Transverse colon (tissue), 4 donors: ENCODE measurements around the gene PRDM2. TPM values are rescaled to one million over a fixed set of nuclear protein-coding genes. Genes with fewer than 3 reads are reported as not detected.
"Not testable (repeated sequence)": the region's sequence is repeated elsewhere in the genome, so short reads cannot be mapped to it uniquely, and the experiment has no call there.

Source experiments
- DNase-seq: peaks from one replicate; pipeline ENCODE4 v3.0.0-alpha.2; 2019
- H3K27ac ChIP-seq, 4 donors: fragments of 200-600 bp; sonication (generic); 2 replicates each; pipeline ENCODE4 v1.5.1; 2016 to 2018; ENCODE audit warnings: inconsistent platforms in 4 of 4
- H3K27me3 ChIP-seq: fragments of 200-600 bp; sonication (generic); 2 replicates; pipeline ENCODE4 v1.5.1; 2017; ENCODE audit warnings: inconsistent platforms
- H3K36me3 ChIP-seq, 4 donors: fragments of 200-600 bp; sonication (generic); 2 replicates each; pipeline ENCODE4 v1.5.1; 2017 to 2019; ENCODE audit warnings: inconsistent platforms in 4 of 4
- H3K4me1 ChIP-seq, 4 donors: fragments of 200-600 bp; sonication (generic); 2 replicates each; pipeline ENCODE4 v1.5.1; 2017 to 2020; ENCODE audit warnings: inconsistent platforms in 4 of 4
- H3K4me3 ChIP-seq, 4 donors: fragments of 200-600 bp; sonication (generic); 1 replicate in 1 of 4; 2 replicates in 3 of 4; pipeline versions ENCODE4 v1.5.1 to v1.6.1; 2017 to 2019; ENCODE audit warnings: inconsistent platforms in 4 of 4
- H3K9me3 ChIP-seq, 2 donors: fragments of 200-600 bp; sonication (generic); 2 replicates each; pipeline ENCODE4 v1.5.1; 2017 to 2019; ENCODE audit warnings: inconsistent platforms in 2 of 2
- EP300 ChIP-seq: sonication (generic); formaldehyde crosslinking; IDR thresholded peaks from one replicate; pipeline ENCODE4 v1.6.1; 2017; ENCODE audit warnings: antibody characterized with exemption, low read depth
- POLR2A ChIP-seq: fragments of 450-650 bp; IDR thresholded peaks from one replicate; pipeline ENCODE4 v1.6.1; 2016; ENCODE audit warnings: antibody characterized with exemption, mild to moderate bottlenecking, moderate library complexity
- POLR2AphosphoS5 ChIP-seq, 3 donors: sonication (generic); formaldehyde crosslinking; IDR thresholded peaks; one replicate each; pipeline ENCODE4 v1.6.1; 2016; ENCODE audit warnings: antibody characterized with exemption in 3 of 3
- WGBS, 2 donors: methylation state at CpG; one replicate each; pipeline ENCODE4 v1.1.5; 2018; ENCODE audit warnings: low coverage in 1 of 2; 5-methylcytosine and 5-hydroxymethylcytosine counted together
- in situ Hi-C, 4 donors: fragments of 200-750 bp; cut with MboI; loops; one replicate each; pipeline versions ENCODE4 v1.15.0 to v1.15.1; 2017; ENCODE audit warnings: low sequenced_read_pairs in 3 of 4, low pct_ligation_motif_present in 1 of 4, low pct_unique_long_range_greater_than_20kb in 1 of 4
- intact Hi-C: fragments of 100-400 bp; cut with DNase I; formaldehyde crosslinking; loops from one replicate; pipeline ENCODE4 v1.15.1; 2023; ENCODE audit warnings: low total_unique reads
- total RNA-seq, 4 donors: library from RNA; depleted of rRNA; stranded (reverse); fragments of >200 nt; gene quantifications; one replicate each; pipeline ENCODE4 v1.1.0, GENCODE V29; 2016
- TF ChIP-seq, protein P1 (sequence below), 5 experiments: fragments of 200-600 bp in 3 of 5; fragments of 450-650 bp in 2 of 5; sonication (generic) in 3 of 5; IDR thresholded peaks; 1 replicate in 2 of 5; 2 replicates in 3 of 5; pipeline ENCODE4 v1.5.1; 2016 to 2017; ENCODE audit warnings: antibody characterized with exemption in 5 of 5, inconsistent platforms in 3 of 5, mild to moderate bottlenecking in 2 of 5, moderate library complexity in 1 of 5

Gene PRDM2
- total RNA-seq, 4 donors from 2014 or later: 27.3 to 40.5 (median 35.8) TPM

DNA sequence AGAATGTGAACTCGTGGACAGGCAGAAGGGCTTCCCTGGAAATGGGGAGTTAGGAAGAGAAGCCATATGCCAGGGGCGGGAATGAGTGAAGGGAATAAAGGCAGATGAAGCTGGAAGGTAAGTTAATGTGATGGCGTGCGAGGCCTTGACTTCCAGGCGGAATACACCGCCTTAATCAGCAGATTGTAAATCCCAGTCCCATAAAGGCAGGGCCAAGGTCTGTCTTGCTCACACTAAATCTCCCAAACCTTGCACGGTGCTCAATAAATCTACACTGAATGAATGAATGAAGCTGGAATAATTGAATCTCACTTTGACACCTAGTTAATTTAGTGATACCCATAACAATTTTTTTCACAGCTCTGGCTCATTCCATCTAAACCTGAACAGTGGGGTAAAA is 16.8 kb upstream of the PRDM2 start:
- Histone ChIP-seq H3K9me3 (no peaks in the 10 kb centered on the region), H3K36me3 (no peaks in the 10 kb centered on the region), H3K4me3 (no peak overlapping the region), H3K27ac (no peak overlapping the region), H3K4me1 (no peaks in the 10 kb centered on the region), H3K27me3 (peaks cover 25% of the 10 kb centered on the region)
- in situ Hi-C loops: no loop called here
- 83 to 96% methylated on average over 4 to 7 of the region's 7 CpGs for WGBS, 2 donors
- no peak for DNase-seq
- intact Hi-C loops: no loop called here
- TF ChIP-seq EP300 (no peak), POLR2A (no peak), POLR2AphosphoS5 (IDR thresholded peaks at IDR 0.05) (no peak)
- TF ChIP-seq, protein P1, sequence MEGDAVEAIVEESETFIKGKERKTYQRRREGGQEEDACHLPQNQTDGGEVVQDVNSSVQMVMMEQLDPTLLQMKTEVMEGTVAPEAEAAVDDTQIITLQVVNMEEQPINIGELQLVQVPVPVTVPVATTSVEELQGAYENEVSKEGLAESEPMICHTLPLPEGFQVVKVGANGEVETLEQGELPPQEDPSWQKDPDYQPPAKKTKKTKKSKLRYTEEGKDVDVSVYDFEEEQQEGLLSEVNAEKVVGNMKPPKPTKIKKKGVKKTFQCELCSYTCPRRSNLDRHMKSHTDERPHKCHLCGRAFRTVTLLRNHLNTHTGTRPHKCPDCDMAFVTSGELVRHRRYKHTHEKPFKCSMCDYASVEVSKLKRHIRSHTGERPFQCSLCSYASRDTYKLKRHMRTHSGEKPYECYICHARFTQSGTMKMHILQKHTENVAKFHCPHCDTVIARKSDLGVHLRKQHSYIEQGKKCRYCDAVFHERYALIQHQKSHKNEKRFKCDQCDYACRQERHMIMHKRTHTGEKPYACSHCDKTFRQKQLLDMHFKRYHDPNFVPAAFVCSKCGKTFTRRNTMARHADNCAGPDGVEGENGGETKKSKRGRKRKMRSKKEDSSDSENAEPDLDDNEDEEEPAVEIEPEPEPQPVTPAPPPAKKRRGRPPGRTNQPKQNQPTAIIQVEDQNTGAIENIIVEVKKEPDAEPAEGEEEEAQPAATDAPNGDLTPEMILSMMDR (IDR thresholded peaks at IDR 0.05): no peak

DNA sequence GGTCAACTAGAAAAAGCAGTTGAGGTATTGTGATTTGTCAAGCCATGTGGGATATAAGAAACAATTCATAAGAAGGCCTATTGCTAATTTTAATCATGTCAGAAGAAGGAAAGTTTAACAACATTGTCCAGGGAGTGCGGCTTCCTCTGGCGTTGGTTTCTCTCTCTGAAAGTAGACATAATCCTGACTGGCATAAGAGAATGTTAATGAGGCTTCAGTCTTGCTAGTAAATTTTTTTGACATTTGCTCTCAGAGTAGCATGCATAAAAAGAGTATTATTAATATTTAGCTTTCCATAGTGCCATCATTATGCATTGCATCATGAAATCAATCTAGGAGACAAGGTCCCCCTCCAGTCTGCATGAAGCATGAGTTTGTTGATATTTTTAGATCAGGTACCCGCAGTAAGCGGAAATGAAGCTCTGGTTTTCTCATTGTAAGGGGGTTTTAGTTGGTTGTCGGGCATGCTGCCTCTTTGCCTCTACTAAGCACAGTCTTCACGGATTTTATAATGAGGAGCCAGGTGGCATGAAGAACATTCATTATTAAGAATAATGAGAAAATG is 12.8 kb upstream of the PRDM2 start:
- 81 to 92% methylated on average over 6 of the region's 6 CpGs for WGBS, 2 donors
- intact Hi-C loops: no loop called here
- in situ Hi-C loops: no loop called here
- H3K36me3 ChIP-seq: no peaks in the 10 kb centered on the region
- peaks cover 27% of the 10 kb centered on the region for H3K27me3 ChIP-seq
- no peak for TF ChIP-seq POLR2A
- no peak for TF ChIP-seq POLR2AphosphoS5 (IDR thresholded peaks at IDR 0.05)
- no peak for TF ChIP-seq EP300
- TF ChIP-seq, protein P1 (IDR thresholded peaks at IDR 0.05): no peak
- H3K4me3 ChIP-seq: no peak overlapping the region
- H3K9me3 ChIP-seq: no peaks in the 10 kb centered on the region
- H3K4me1 ChIP-seq: no peaks in the 10 kb centered on the region
- no peak for DNase-seq
- no peak overlapping the region for H3K27ac ChIP-seq

DNA sequence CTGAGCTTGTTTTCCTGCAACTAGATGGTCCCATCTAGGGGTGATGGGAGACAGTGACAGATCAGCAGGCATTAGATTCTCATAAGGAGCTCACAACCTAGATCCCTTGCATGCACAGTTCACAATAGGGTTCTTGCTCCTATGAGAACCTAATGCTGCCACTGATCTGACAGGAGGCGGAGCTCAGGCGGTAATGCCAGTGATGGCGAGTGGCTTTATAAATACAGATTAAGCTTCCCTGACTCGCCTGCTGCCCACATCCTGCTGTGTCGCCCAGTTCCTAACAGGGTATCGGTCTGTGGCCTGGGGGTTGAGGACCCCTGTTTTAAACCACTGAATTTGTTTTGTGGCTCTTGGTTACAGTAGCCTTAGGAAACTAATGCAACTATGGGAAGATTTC is 6.9 kb upstream of the PRDM2 start:
- in situ Hi-C loops, H3K4me3 ChIP-seq, H3K36me3 ChIP-seq, DNase-seq, intact Hi-C loops, H3K27ac ChIP-seq, H3K9me3 ChIP-seq, H3K4me1 ChIP-seq: not testable (repeated sequence)
- 64% methylated on average over 6 of the region's 6 CpGs; no CpG with 5 or more reads in 1 of the 2 donors for whole genome bisulfite sequencing, 2 donors
- H3K27me3 ChIP-seq: peaks cover 20% of the 10 kb centered on the region

DNA sequence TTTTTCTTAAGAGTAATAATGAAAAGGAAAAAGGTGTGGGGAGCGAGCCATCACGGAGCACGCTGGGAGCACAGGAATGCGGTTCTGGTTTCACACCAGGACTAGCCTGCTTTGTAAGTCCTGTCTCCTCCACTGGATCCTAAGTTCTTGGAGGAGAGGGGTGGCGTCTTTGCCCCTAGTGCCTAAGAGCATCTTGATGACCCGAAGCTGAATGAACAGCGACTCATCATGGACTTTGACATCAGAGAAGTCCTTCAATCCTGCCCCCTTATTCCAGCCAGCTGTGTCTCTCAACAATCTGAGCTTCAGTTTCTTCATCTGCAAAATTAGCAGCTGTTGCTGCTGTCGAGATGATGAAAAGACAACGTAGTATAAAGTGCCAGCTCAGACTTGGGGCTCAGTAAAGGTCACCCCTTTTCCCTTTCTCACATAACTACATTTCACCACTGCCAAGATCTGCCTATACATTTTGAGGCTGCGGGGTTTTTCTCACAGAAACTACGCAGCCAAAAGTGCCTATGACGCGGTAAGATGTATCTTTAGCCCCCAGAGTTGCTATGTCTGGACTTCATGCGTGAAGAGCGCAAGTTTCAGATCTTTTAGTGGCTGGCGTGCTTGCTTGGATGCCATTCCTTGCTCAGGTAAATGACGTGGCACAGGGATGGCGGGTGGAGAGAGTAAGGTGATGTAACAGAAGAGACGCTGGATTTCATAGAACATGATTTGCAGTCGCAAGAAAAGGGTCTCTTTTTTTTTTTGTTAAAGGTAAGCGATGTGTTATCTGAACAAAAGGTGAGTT is 4.9 kb upstream of the PRDM2 start:
- no peak for TF ChIP-seq POLR2A
- TF ChIP-seq, protein P1 (IDR thresholded peaks at IDR 0.05): no peak
- no peak for TF ChIP-seq POLR2AphosphoS5 (IDR thresholded peaks at IDR 0.05)
- TF ChIP-seq EP300: no peak
- no peak overlapping the region for H3K27ac ChIP-seq
- H3K4me3 ChIP-seq: no peak overlapping the region
- WGBS, 2 donors: 86 to 88% methylated on average over 12 to 21 of the region's 21 CpGs
- intact Hi-C loops: no loop called here
- peaks cover 15% of the 10 kb centered on the region for H3K27me3 ChIP-seq
- H3K36me3 ChIP-seq: no peaks in the 10 kb centered on the region
- DNase-seq: no peak
- in situ Hi-C loops: no loop called here
- H3K9me3 ChIP-seq: no peaks in the 10 kb centered on the region
- H3K4me1 ChIP-seq: peaks cover 4 to 6% (median 5%) of the 10 kb centered on the region in 4 donors
